GM12874 (cell line): Measurements from ENCODE around the gene CTNND2.
A peak's percentile ranks its signal among the peaks of the same experiment; 100 is the strongest.

Experiments used
- CTCF ChIP-seq: IDR thresholded peaks from 2 replicates; pipeline ENCODE4 v1.5.1; 2011; ENCODE audit warnings: low read depth, mild to moderate bottlenecking, control low read depth, low read length, moderate library complexity; ENCODE audit not compliant: insufficient read depth

CTNND2 gene

GRCh38 chr5:11212706-11213105 lies 691.5 kb downstream of the CTNND2 start:
- no peak for TF ChIP-seq CTCF

- TF ChIP-seq CTCF = no peak
Measured at GRCh38 chr5:11197726-11198125, 706.5 kb downstream of the CTNND2 start.

DNA sequence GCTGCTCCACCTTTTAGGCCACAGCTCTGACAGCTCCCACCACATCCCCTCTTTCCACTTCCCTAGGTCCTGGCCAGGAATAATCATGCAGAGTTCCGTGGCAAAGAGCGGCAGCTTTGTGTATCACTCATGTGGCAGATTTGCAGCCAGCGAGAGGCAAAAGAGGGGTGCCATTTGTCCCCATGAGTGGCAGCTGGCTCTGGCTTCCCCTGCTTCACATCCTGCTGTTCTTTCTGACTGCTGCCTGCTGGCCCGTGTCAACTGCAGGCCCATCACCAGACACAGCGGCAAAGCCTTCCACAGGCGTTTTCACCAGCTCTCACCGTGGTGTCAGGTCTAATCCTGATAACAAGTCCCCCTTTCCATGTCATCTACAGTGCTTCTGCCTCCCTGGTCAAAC lies 712.6 kb downstream of the CTNND2 start:
- TF ChIP-seq CTCF = no peak

GRCh38 chr5:11182441-11183080 lies 721.7 kb downstream of the CTNND2 start:
- TF ChIP-seq CTCF = peak; percentile 25; the same call in 1 of the 2 replicates

GRCh38 chr5:11181940-11182339 lies 722.3 kb downstream of the CTNND2 start:
- TF ChIP-seq CTCF = no peak

- TF ChIP-seq CTCF = no peak
Measured at GRCh38 chr5:11180890-11181289, 723.4 kb downstream of the CTNND2 start.

DNA sequence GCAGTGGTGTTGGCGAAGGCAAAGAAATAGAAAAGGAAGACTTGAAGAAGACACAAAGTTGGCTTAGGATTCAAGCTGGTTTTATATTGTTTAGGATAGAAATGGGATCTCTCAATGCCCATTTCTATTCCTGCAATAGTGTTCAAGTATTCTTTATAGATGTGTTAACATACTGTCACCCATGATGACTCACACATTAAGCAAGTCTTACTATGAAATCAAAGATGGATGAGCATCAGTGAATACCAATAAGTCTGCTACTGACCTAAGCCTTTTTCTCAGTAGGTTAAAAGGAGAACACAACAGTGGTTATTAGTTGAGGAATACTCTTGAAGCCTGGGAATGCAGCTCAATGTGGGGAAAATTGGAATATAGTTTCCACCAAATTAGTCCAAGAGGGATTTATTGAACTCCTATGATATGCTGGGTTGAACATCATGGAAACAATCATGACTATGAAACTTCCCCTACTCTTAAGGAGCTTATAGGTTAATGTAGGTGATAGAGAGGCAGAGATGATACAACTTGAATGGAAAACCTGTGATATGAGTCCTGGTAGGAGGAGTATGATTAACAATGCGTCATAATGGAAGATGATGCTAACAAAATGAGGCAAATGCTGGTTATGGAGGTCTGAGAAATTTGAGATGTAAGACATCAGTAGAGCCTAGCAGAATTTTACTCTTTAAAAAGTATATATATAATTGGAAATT lies 726.1 kb downstream of the CTNND2 start:
- no peak for TF ChIP-seq CTCF
